GM12878 (cell line): ENCODE measurements around the gene ELP2. TPM values are rescaled to one million over a fixed set of nuclear protein-coding genes. Genes with fewer than 3 reads are reported as not detected.

Experiments used
- ATAC-seq: fragments of 200-7000 bp; cut with Tn5 transposase; 3 replicates; pipeline ENCODE4 v1.9.1; 2020; ENCODE audit warnings: mild to moderate bottlenecking, moderate library complexity
- BruUV-seq: library from RNA; stranded (reverse); fragments of 400-500 nt; replicated peaks from 2 replicates; lab custom pipeline; 2021; lab: Mats Ljungman, UMichigan
- CTCF ChIA-PET: fragments of 300-600 bp; sonication (Branson Sonifier 250); formaldehyde crosslinking; extraction: SDS; loops from one replicate; lab custom pipeline; 2021; ENCODE audit warnings: inconsistent platforms; lab: Yijun Ruan, JAX
- POLR2A ChIA-PET: fragments of 350-600 bp; formaldehyde crosslinking; extraction: SDS; loops from one replicate; lab custom pipeline; 2021; ENCODE audit warnings: inconsistent platforms; lab: Charles Lee
- RAD21 ChIA-PET: fragments of 300-600 bp; sonication (Branson Sonifier 250); formaldehyde crosslinking; loops from one replicate; lab custom pipeline; 2023; ENCODE audit warnings: antibody characterized with exemption; ENCODE audit not compliant: unreplicated experiment; lab: Charles Lee
- SMC1A ChIA-PET: fragments of 300-600 bp; sonication (Branson Sonifier 250); formaldehyde crosslinking; loops from one replicate; lab custom pipeline; 2023; ENCODE audit not compliant: unreplicated experiment, uncharacterized antibody; lab: Charles Lee
- DNase-seq: peaks from one replicate; pipeline ENCODE4 v3.0.0-alpha.2; 2011; ENCODE audit warnings: low read depth, low spot score
- FAIRE-seq: peaks from 3 replicates; lab custom pipeline; 2011; peaks lifted over from hg19 to GRCh38; lab: Jason Lieb, UNC
- H2AFZ ChIP-seq: 2 replicates; pipeline ENCODE4 v1.6.0; 2011; ENCODE audit warnings: low read depth, low read length, control low read depth; ENCODE audit not compliant: control insufficient read depth
- H3K27ac ChIP-seq: 2 replicates; pipeline ENCODE4 v1.5.1; 2011; ENCODE audit warnings: control low read depth; ENCODE audit not compliant: control insufficient read depth, insufficient read depth
- H3K27me3 ChIP-seq, 2 experiments: replicated peaks in 1 of 2; 2 replicates each; pipeline versions ENCODE4 v1.6.0 to v1.6.1; 2011; ENCODE audit warnings: low read length in 1 of 2; ENCODE audit not compliant: control insufficient read depth in 2 of 2, insufficient read depth in 2 of 2
- H3K36me3 ChIP-seq, 2 experiments: 2 replicates each; pipeline ENCODE4 v1.5.1; 2011; ENCODE audit warnings: low read length in 1 of 2; ENCODE audit not compliant: control insufficient read depth in 2 of 2, insufficient read depth in 2 of 2
- H3K4me1 ChIP-seq: 2 replicates; pipeline ENCODE4 v1.6.1; 2011; ENCODE audit warnings: mild to moderate bottlenecking, low read length, moderate library complexity, mixed read lengths; ENCODE audit not compliant: control insufficient read depth, insufficient read depth
- H3K4me2 ChIP-seq: 2 replicates; pipeline ENCODE4 v1.6.0; 2011; ENCODE audit warnings: control low read depth; ENCODE audit not compliant: control insufficient read depth, insufficient read depth
- H3K4me3 ChIP-seq: fragments of 200-600 bp; sonication (generic); 2 replicates; pipeline ENCODE4 v1.5.1; 2016
- H3K79me2 ChIP-seq: 2 replicates; pipeline ENCODE4 v1.6.0; 2011; ENCODE audit warnings: low read length; ENCODE audit not compliant: control insufficient read depth, insufficient read depth
- H3K9ac ChIP-seq: 2 replicates; pipeline ENCODE4 v1.8.0; 2011; ENCODE audit warnings: low read length, control low read depth, mixed read lengths; ENCODE audit not compliant: control insufficient read depth, insufficient read depth
- H3K9me3 ChIP-seq: replicated peaks from 3 replicates; pipeline ENCODE4 v1.5.1; 2011; ENCODE audit warnings: mild to moderate bottlenecking, low read length; ENCODE audit not compliant: control insufficient read depth, insufficient read depth
- H4K20me1 ChIP-seq: 2 replicates; pipeline ENCODE4 v1.6.0; 2011; ENCODE audit not compliant: control insufficient read depth, insufficient read depth
- BMI1 ChIP-seq: fragments of 450-650 bp; IDR thresholded peaks from 2 replicates; pipeline ENCODE4 v1.6.1; 2016; ENCODE audit warnings: mild to moderate bottlenecking, moderate library complexity, borderline replicate concordance
- CHD2 ChIP-seq: IDR thresholded peaks from 2 replicates; pipeline ENCODE4 v1.6.1; 2011; ENCODE audit warnings: low read depth, low read length, improper control_type of control experiment, borderline replicate concordance
- ESRRA ChIP-seq: IDR thresholded peaks from 2 replicates; pipeline ENCODE4 v1.6.1; 2012; ENCODE audit warnings: mild to moderate bottlenecking, low read length, improper control_type of control experiment
- JUND ChIP-seq: IDR thresholded peaks from 2 replicates; pipeline ENCODE4 v1.6.1; 2012; ENCODE audit warnings: low read depth, mild to moderate bottlenecking, low read length, improper control_type of control experiment, moderate library complexity
- LARP7 ChIP-seq: fragments of 450-650 bp; IDR thresholded peaks from 2 replicates; pipeline ENCODE4 v1.6.1; 2017; ENCODE audit warnings: mild to moderate bottlenecking
- MLLT1 ChIP-seq: fragments of 450-650 bp; IDR thresholded peaks from 2 replicates; pipeline ENCODE4 v1.6.1; 2016; ENCODE audit warnings: mild to moderate bottlenecking
- SMC3 ChIP-seq: IDR thresholded peaks from 2 replicates; pipeline ENCODE4 v1.6.1; 2011; ENCODE audit warnings: low read length, improper control_type of control experiment, borderline replicate concordance
- ZNF592 ChIP-seq: fragments of 450-650 bp; IDR thresholded peaks from 2 replicates; pipeline ENCODE4 v1.6.1; 2017; ENCODE audit warnings: mild to moderate bottlenecking, moderate library complexity
- WGBS: methylation state at CpG from one replicate; pipeline ENCODE4 v1.1.6; 2016; ENCODE audit warnings: low lambda C conversion rate; ENCODE audit not compliant: insufficient replicate concordance, insufficient coverage; ENCODE audit errors: missing lambda C conversion rate; 5-methylcytosine and 5-hydroxymethylcytosine counted together
- in situ Hi-C: fragments of 300-500 bp; cut with MboI; formaldehyde crosslinking; loops from 9 replicates; pipeline ENCODE4 v1.14.3; 2018; ENCODE audit warnings: mixed read lengths
- intact Hi-C: fragments of 100-400 bp; cut with micrococcal nuclease; formaldehyde crosslinking; loops from one replicate; pipeline ENCODE4 v1.14.2; 2022; ENCODE audit not compliant: unreplicated experiment
- polyA plus RNA-seq, 11 experiments: library from polyadenylated mRNA; depleted of rRNA in 4 of 11; unstranded in 6 of 11; stranded (reverse) in 5 of 11; fragments of >200 nt; fragmentation: Nextera tagmentation in 4 of 11; fragmentation: Illumina TruSeq in 1 of 11; extraction: Ambion mirVana in 4 of 11; extraction: Trizol in 1 of 11; gene quantifications; 1 replicate in 1 of 11; 2 replicates in 10 of 11; pipeline versions ENCODE4 v1.2.1 to v1.2.3, GENCODE V29; 2011 to 2016; ENCODE audit warnings: inconsistent platforms in 2 of 11, missing spikeins in 2 of 11, low read depth in 1 of 11
- total RNA-seq, 4 experiments: library from RNA; depleted of rRNA in 3 of 4; stranded (reverse); fragments of >200 nt in 3 of 4; fragmentation: Illumina TruSeq in 1 of 4; extraction: Trizol in 1 of 4; gene quantifications; 2 replicates each; pipeline versions ENCODE4 v1.2.1 to v1.2.3, GENCODE V29; 2013 to 2021
- TF ChIP-seq, protein P1 (sequence below), 3 experiments: IDR thresholded peaks in 2 of 3; conservative IDR thresholded peaks in 1 of 3; 2 replicates each; pipeline ENCODE4 v1.5.1; 2011; ENCODE audit warnings: low read depth in 3 of 3, low read length in 3 of 3, mild to moderate bottlenecking in 3 of 3, control low read depth in 2 of 3, moderate library complexity in 2 of 3, inconsistent platforms in 1 of 3, mixed read lengths in 1 of 3; ENCODE audit not compliant: control insufficient read depth in 2 of 3, insufficient read depth in 1 of 3; ENCODE audit errors: extremely low read depth in 1 of 3

ELP2 gene
- total and polyA plus RNA-seq, 10 of the 15 experiments (the other 5 are each of a cell fraction or from before 2014, with no cell fraction given) = 56.9 to 134 (median 88.5) TPM

GRCh38 chr18:36128530-36128870 lies 1.2 kb upstream of the ELP2 start:
- Histone ChIP-seq H4K20me1 (no peaks in the 10 kb centered on the region), H3K27ac (peak overlapping the region; percentile 98), H3K36me3 (no peaks in the 10 kb centered on the region), H3K27me3 (no peaks in the 10 kb centered on the region), H3K4me3 (peak overlapping the region; percentile 85), H3K9me3 (peaks cover 3% of the 10 kb centered on the region; the same call in 2 of the 3 replicates), H3K9ac (peak overlapping the region; percentile 99), H2AFZ (peak overlapping the region; percentile 98), H3K79me2 (peaks cover 59% of the 10 kb centered on the region), H3K4me2 (peak overlapping the region; percentile 64), H3K4me1 (peaks cover 7% of the 10 kb centered on the region; the same call in 1 of the 2 replicates)
- DNase-seq = no peak
- ChIA-PET CTCF (interaction anchor here (0.6 to 4.2 kb wide), 6 partner anchors 9 to 265 kb away, joined by 3 to 20 read pairs (median 6); no protein-coding TSS in a partner anchor), RAD21 (interaction anchor here (1.5 to 3.3 kb wide), 4 partner anchors 33 to 314 kb away, joined by 3 to 11 read pairs (median 6); no protein-coding TSS in a partner anchor), SMC1A (interaction anchor here (0.8 kb wide), 2 partner anchors 21 to 32 kb away, joined by 3 read pairs; no protein-coding TSS in a partner anchor), POLR2A (interaction anchor here (0.9 to 2.4 kb wide), 5 partner anchors 9 to 156 kb away, joined by 3 to 7 read pairs (median 4); partner anchors contain the start of genes RMP24 and RPRD1A)
- in situ Hi-C loops = no loop called here
- BruUV-seq = no TSS peak
- no peak for FAIRE-seq
- TF ChIP-seq JUND (no peak), BMI1 (no peak), ESRRA (no peak), CHD2 (no peak), MLLT1 (no peak), SMC3 (no peak), ZNF592 (no peak), LARP7 (no peak)
- TF ChIP-seq, protein P1, sequence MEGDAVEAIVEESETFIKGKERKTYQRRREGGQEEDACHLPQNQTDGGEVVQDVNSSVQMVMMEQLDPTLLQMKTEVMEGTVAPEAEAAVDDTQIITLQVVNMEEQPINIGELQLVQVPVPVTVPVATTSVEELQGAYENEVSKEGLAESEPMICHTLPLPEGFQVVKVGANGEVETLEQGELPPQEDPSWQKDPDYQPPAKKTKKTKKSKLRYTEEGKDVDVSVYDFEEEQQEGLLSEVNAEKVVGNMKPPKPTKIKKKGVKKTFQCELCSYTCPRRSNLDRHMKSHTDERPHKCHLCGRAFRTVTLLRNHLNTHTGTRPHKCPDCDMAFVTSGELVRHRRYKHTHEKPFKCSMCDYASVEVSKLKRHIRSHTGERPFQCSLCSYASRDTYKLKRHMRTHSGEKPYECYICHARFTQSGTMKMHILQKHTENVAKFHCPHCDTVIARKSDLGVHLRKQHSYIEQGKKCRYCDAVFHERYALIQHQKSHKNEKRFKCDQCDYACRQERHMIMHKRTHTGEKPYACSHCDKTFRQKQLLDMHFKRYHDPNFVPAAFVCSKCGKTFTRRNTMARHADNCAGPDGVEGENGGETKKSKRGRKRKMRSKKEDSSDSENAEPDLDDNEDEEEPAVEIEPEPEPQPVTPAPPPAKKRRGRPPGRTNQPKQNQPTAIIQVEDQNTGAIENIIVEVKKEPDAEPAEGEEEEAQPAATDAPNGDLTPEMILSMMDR (IDR thresholded peaks at IDR 0.05 in 2 of 3, conservative IDR thresholded peaks at IDR 0.05 in 1 of 3; ENCODE audit: control insufficient read depth in 2 of 3, extremely low read depth in 1 of 3, insufficient read depth in 1 of 3, low read depth in 3 of 3, low read length in 3 of 3) = no peak
- ATAC-seq = no peak
- WGBS = under 1% methylated on average over 12 of the region's 12 CpGs
- intact Hi-C loops = loop anchor here (2.0 to 5.0 kb wide), 2 partner anchors 62 to 111 kb away; partner anchors contain the start of gene RPRD1A
